Adrenal gland (tissue), 12 donors: ENCODE measurements around the gene SQOR. TPM values are rescaled to one million over a fixed set of nuclear protein-coding genes. Genes with fewer than 3 reads are reported as not detected.
A peak's percentile ranks its signal among the peaks of the same experiment; 100 is the strongest.

Experiments
- DNase-seq, 7 donors: peaks; one replicate each; pipeline ENCODE4 v3.0.0-alpha.2; 2019 to 2020
- H3K27ac ChIP-seq, 5 donors: fragments of 200-600 bp; sonication (generic) in 4 of 5; 1 replicate in 3 of 5; 2 replicates in 2 of 5; pipeline versions ENCODE4 v1.5.1 to v1.8.0; 2016 to 2020; ENCODE audit warnings: mild to moderate bottlenecking in 1 of 5
- H3K27me3 ChIP-seq: fragments of 200-600 bp; 2 replicates; pipeline ENCODE4 v1.8.0; 2021
- H3K36me3 ChIP-seq, 2 donors: fragments of 200-600 bp; replicated peaks in 1 of 2; 1 replicate in 1 of 2; 2 replicates in 1 of 2; pipeline versions ENCODE4 v1.5.1 to v1.8.0; 2018 to 2022
- H3K4me1 ChIP-seq, 2 donors: fragments of 200-600 bp; replicated peaks in 1 of 2; 1 replicate in 1 of 2; 2 replicates in 1 of 2; pipeline versions ENCODE4 v1.5.1 to v1.8.0; 2018 to 2021
- H3K4me3 ChIP-seq, 4 donors: fragments of 200-600 bp; sonication (generic) in 3 of 4; one replicate each; pipeline ENCODE4 v1.5.1; 2016 to 2018
- H3K9me3 ChIP-seq, 3 donors: fragments of 200-600 bp; sonication (generic) in 1 of 3; replicated peaks in 1 of 3; 1 replicate in 2 of 3; 2 replicates in 1 of 3; pipeline versions ENCODE4 v1.5.1 to v1.8.0; 2016 to 2021
- POLR2A ChIP-seq, 2 donors: fragments of 450-650 bp; IDR thresholded peaks; one replicate each; pipeline ENCODE4 v1.6.1; 2017; ENCODE audit warnings: antibody characterized with exemption in 2 of 2, mild to moderate bottlenecking in 2 of 2, moderate library complexity in 1 of 2
- WGBS, 4 donors: extraction: QIAGEN DNeasy Blood & Tissue Kit in 2 of 4; methylation state at CpG; one replicate each; pipeline versions ENCODE4 v1.1.5 to v1.1.7; 2013 to 2017; 5-methylcytosine and 5-hydroxymethylcytosine counted together
- intact Hi-C, 2 donors: fragments of 100-400 bp; cut with DNase I; formaldehyde crosslinking; loops; one replicate each; pipeline versions ENCODE4 v1.14.1 to v1.15.0; 2022 to 2023
- polyA plus RNA-seq, 3 donors: library from polyadenylated mRNA; stranded (reverse); fragments of 200-250 nt in 2 of 3; fragments of 350-450 nt in 1 of 3; fragmentation: Illumina TruSeq in 1 of 3; extraction: RNeasy Lipid Tissue Mini Kit (QIAGEN cat#74804) in 1 of 3; gene quantifications; one replicate each; pipeline ENCODE4 v1.2.3, GENCODE V29; 2013 to 2014
- total RNA-seq, 9 donors: library from RNA; depleted of rRNA in 4 of 9; stranded (reverse); fragments of >200 nt in 4 of 9; fragments of 120-200 nt in 1 of 9; fragmentation: NEBNext Ultra II Directional in 1 of 9; extraction: Animal tissue kit (Norgen Biotek cat#: 25700) in 1 of 9; gene quantifications; one replicate each; pipeline versions ENCODE4 v1.1.0 to v1.2.4, GENCODE V29; 2013 to 2023
- TF ChIP-seq, protein P1 (sequence below), 6 experiments: fragments of 450-650 bp in 4 of 6; fragments of 200-600 bp in 2 of 6; sonication (generic) in 1 of 6; IDR thresholded peaks; 1 replicate in 5 of 6; 2 replicates in 1 of 6; pipeline versions ENCODE4 v1.5.1 to v1.8.0; 2016 to 2021; ENCODE audit warnings: antibody characterized with exemption in 6 of 6, mild to moderate bottlenecking in 2 of 6, moderate library complexity in 1 of 6
- donor health status: healthy with polysubstance abuse.
- donor health status: Bipolar disorder and iron deficiency.
- donor health status: DM: yes; HTN: yes; CAD: no.
- donor health status: DM: no; HTN: no; CAD: no.
- donor health status: DM: no; HTN: no; CAD: no.
- donor health status: DM: yes; HTN: yes; CAD: no.

SQOR gene
- total and polyA plus RNA-seq, 12 donors = 2.9 to 92.7 (median 33.0) TPM

DNA sequence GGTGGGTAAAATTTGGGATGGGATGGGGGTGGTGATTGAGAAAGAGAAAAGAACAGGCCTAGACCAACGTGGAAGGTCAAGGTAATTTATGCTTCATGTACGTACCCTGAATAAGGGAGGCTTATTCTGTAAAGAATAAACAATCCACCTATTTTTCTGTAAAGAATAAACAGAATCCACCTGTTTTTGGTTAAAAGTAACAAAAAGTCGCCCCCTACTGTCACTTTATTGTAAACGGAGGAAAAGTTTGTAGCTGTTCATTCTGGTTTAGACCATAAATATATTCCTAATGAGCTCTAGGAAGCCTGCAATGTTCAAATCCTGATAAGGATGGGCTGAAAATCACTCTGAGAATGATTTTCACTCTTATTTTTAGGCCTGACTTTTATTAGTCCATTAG is 23.5 kb upstream of the SQOR start:
- Histone ChIP-seq H3K27ac (no peak overlapping the region), H3K9me3 (no peaks in the 10 kb centered on the region), H3K4me1 (no peaks in the 10 kb centered on the region), H3K36me3 (peaks cover 0 to 6% of the 10 kb centered on the region in 2 donors), H3K27me3 (no peaks in the 10 kb centered on the region), H3K4me3 (no peak overlapping the region)
- intact Hi-C loops = loop anchor here in 1 of 2 donors (5.0 kb wide), 2 partner anchors 89 to 184 kb away; partner anchors contain the start of gene SLC30A4
- no peak for DNase-seq
- WGBS, 4 donors = 16 to 20% (median 18%) methylated on average over 4 of the region's 4 CpGs
- TF ChIP-seq, protein P1, sequence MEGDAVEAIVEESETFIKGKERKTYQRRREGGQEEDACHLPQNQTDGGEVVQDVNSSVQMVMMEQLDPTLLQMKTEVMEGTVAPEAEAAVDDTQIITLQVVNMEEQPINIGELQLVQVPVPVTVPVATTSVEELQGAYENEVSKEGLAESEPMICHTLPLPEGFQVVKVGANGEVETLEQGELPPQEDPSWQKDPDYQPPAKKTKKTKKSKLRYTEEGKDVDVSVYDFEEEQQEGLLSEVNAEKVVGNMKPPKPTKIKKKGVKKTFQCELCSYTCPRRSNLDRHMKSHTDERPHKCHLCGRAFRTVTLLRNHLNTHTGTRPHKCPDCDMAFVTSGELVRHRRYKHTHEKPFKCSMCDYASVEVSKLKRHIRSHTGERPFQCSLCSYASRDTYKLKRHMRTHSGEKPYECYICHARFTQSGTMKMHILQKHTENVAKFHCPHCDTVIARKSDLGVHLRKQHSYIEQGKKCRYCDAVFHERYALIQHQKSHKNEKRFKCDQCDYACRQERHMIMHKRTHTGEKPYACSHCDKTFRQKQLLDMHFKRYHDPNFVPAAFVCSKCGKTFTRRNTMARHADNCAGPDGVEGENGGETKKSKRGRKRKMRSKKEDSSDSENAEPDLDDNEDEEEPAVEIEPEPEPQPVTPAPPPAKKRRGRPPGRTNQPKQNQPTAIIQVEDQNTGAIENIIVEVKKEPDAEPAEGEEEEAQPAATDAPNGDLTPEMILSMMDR (IDR thresholded peaks at IDR 0.05) = peak; percentile 17 to 52 (median 32)
- no peak for TF ChIP-seq POLR2A (IDR thresholded peaks at IDR 0.05)

DNA sequence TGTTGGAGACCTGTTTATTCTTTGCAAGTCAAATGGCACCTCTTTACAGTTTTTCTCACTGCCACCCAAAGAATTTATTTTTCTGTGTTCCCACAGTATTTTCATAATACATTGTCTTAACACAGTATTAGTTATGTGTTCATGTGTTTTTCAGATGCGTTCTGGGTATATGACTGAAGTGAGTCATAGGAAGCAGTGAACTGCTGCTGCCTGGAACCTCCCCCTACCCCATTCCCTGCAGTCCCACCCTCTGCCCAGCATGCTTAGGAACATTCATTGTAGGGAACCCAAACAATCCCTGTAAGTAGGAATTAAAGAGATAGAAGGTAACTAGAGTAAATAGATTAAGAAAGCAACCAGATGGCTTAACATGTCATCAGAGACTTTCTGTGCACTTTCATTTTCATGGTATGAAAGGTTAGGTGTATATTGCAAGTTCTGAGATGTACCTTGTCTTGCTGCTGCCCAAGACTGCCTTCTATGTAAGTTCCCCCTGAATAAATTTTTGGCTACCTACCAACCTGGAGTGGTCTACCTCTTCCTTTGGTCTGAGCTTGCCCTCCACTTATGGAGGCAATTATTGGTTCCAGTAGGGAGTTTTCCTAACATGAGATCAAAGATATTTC is 21.9 kb upstream of the SQOR start:
- no peak for DNase-seq
- no peaks in the 10 kb centered on the region for H3K9me3 ChIP-seq
- intact Hi-C loops = loop anchor here in 1 of 2 donors (2.0 to 5.0 kb wide), 3 partner anchors 91 to 186 kb away; partner anchors contain the start of gene SLC30A4
- no peaks in the 10 kb centered on the region for H3K27me3 ChIP-seq
- no peak overlapping the region for H3K27ac ChIP-seq
- H3K4me3 ChIP-seq = no peak overlapping the region
- TF ChIP-seq POLR2A (IDR thresholded peaks at IDR 0.05) = no peak
- TF ChIP-seq, protein P1 (IDR thresholded peaks at IDR 0.05) = no peak
- WGBS, 4 donors = 31 to 67% (median 50%) methylated on average over 1 of the region's 1 CpG
- H3K4me1 ChIP-seq = no peaks in the 10 kb centered on the region
- no peaks in the 10 kb centered on the region for H3K36me3 ChIP-seq

DNA sequence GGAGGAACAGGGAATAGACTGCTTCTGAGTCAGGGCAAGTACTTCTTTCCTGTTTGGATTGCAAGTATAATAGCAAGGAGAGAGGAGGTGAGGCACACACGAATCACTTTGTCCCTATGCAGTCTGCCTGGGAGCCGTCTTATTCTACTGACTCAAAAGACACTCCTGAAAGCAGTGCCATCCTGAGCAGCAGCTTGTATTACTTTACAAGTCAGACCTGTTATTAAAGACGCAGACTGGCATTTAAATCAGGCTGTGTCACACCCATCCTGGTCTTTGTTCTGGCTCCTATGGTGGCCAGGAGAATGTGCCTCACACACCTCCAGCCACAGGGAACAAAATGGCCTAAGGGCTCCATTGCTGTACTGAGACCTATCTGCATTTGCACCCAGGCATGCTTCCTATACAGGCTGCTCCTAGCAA is 17.9 kb upstream of the SQOR start:
- H3K36me3 ChIP-seq = no peaks in the 10 kb centered on the region
- no peak for DNase-seq
- no peaks in the 10 kb centered on the region for H3K4me1 ChIP-seq
- H3K4me3 ChIP-seq = no peak overlapping the region
- no peak overlapping the region for H3K27ac ChIP-seq
- intact Hi-C loops = loop anchor here in 1 of 2 donors (5.0 kb wide), 1 partner anchor 155 kb away; no protein-coding TSS in a partner anchor
- H3K27me3 ChIP-seq = no peaks in the 10 kb centered on the region
- TF ChIP-seq, protein P1 (IDR thresholded peaks at IDR 0.05) = no peak
- no peak for TF ChIP-seq POLR2A (IDR thresholded peaks at IDR 0.05)
- 79 to 83% (median 82%) methylated on average over 3 of the region's 3 CpGs for WGBS, 4 donors
- H3K9me3 ChIP-seq = no peaks in the 10 kb centered on the region

DNA sequence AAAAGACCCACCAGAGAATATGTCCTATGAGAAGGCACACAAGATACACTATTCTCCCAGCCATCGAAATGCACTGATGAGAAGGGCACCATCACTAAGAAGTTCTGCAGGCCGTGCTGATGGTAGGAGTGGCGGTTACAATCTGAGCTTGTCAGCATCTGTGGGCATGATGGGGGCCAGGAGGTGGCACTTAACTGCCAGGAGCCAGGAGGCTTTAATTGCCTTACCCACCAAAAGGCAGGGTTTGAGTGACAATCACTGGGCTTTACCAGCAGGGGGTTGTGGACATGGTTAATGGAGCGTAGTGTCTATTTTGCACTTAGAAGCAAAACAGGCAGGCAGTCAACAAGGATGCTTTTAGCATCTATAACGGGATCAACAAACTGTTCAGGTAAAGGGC is 16.0 kb upstream of the SQOR start:
- 88 to 93% (median 91%) methylated on average over 4 to 5 of the region's 5 CpGs for WGBS, 4 donors
- no peaks in the 10 kb centered on the region for H3K9me3 ChIP-seq
- H3K4me1 ChIP-seq = no peaks in the 10 kb centered on the region
- no peak for DNase-seq
- no peaks in the 10 kb centered on the region for H3K27me3 ChIP-seq
- intact Hi-C loops = loop anchor here in 1 of 2 donors (5.0 kb wide), 1 partner anchor 157 kb away; no protein-coding TSS in a partner anchor
- no peak overlapping the region for H3K27ac ChIP-seq
- no peak overlapping the region for H3K4me3 ChIP-seq
- no peaks in the 10 kb centered on the region for H3K36me3 ChIP-seq
- TF ChIP-seq, protein P1 (IDR thresholded peaks at IDR 0.05) = no peak
- TF ChIP-seq POLR2A (IDR thresholded peaks at IDR 0.05) = no peak
